Retinal pigment epithelial cell (primary cell): ENCODE measurements around the gene VWA8.
"Not testable (repeated sequence)": the region's sequence is repeated elsewhere in the genome, so short reads cannot be mapped to it uniquely, and the experiment has no call there.

Experiments used
- DNase-seq: peaks from one replicate; pipeline ENCODE4 v3.0.0-alpha.2; 2010; ENCODE audit warnings: low read depth
- H3K4me3 ChIP-seq: 2 replicates; pipeline ENCODE4 v1.5.1; 2011; ENCODE audit warnings: mild to moderate bottlenecking, low read length, control low read depth, moderate library complexity
- TF ChIP-seq, protein P1 (sequence below): conservative IDR thresholded peaks from 2 replicates; pipeline ENCODE4 v1.5.1; 2011; ENCODE audit warnings: low read depth, low read length, control low read depth, inconsistent platforms

Gene VWA8

DNA sequence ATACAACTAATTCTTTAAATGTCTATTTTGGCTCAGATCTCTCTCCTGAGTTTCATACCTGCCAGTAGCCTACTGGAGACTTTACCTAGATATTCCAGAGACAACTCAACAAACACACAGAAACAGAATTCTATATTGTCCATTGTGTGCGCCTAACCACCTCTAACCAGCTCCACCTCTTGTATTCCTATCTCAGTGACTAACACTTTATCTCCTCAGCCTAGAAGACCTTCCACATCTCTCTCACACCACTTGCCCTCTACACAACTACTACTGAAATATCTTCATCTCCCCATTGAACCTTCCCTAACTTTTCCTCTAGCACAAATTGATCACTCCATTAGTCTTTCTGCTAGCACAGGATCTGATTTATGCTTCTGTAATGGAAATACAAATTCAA, 6.7 kb downstream of the VWA8 start:
- DNase-seq = no peak
- TF ChIP-seq, protein P1, sequence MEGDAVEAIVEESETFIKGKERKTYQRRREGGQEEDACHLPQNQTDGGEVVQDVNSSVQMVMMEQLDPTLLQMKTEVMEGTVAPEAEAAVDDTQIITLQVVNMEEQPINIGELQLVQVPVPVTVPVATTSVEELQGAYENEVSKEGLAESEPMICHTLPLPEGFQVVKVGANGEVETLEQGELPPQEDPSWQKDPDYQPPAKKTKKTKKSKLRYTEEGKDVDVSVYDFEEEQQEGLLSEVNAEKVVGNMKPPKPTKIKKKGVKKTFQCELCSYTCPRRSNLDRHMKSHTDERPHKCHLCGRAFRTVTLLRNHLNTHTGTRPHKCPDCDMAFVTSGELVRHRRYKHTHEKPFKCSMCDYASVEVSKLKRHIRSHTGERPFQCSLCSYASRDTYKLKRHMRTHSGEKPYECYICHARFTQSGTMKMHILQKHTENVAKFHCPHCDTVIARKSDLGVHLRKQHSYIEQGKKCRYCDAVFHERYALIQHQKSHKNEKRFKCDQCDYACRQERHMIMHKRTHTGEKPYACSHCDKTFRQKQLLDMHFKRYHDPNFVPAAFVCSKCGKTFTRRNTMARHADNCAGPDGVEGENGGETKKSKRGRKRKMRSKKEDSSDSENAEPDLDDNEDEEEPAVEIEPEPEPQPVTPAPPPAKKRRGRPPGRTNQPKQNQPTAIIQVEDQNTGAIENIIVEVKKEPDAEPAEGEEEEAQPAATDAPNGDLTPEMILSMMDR = no peak
- H3K4me3 ChIP-seq = no peak overlapping the region

DNA sequence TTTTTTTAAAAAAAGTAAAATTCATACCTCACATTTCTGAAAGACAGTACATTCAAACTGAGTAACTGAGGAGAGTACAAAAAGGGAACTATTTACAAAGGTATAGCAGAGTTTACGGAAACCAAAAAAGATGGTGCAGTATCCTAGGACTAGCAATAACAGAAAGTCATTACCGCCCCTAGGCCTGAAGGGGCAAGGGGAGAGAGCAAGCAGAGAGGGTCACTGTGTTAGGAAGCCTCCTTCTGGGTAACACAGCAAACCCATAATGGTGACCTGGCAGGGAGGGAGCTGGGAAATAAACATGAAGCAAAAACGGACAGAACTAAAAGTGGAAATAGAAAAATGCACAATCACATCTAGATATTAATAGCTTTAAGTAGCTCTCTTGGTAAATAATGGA, 8.2 kb downstream of the VWA8 start:
- no peak overlapping the region for H3K4me3 ChIP-seq
- TF ChIP-seq, protein P1 = no peak
- no peak for DNase-seq

DNA sequence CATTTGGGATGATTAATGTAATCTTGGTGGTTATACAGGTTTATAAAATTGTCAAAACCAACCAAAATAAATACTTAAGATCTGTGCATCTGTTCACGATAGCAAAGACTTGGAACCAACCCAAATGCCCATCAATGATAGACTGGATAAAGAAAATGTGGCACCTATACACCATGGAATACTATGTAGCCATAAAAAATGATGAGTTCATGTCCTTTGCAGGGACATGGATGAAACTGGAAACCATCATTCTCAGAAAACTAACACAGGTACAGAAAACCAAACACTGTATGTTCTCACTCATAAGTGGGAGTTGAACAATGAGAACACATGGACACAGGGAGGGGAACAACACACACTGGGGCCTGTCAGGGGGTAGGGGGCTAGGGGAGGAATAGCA, 11.8 kb downstream of the VWA8 start:
- H3K4me3 ChIP-seq, DNase-seq: not testable (repeated sequence)

DNA sequence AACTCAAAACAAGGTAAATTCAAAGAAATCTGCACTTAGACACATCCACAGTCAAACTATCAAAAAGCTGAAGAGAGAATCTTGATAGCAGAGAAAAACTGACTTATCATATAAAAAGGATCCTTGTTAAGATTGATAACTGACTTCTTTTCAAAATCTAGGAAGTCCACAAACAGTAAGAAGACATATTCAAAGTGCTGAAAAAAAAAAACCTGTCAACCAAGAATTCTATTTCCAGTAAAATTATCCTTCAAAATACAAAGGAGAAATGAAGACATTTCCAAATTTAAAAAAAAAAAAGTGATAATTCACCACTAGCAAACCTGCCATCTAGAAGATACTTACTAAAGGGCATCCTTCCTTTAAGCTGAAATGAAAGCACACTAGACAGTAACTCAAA, 15.0 kb downstream of the VWA8 start:
- no peak for DNase-seq
- TF ChIP-seq, protein P1 = no peak

GRCh38 chr13:41944635-41945397, 16.1 kb downstream of the VWA8 start:
- H3K4me3 ChIP-seq = no peak overlapping the region
- DNase-seq = no peak

More for the DNA sequence above, 15.0 kb downstream of the VWA8 start:
- no peak overlapping the region for H3K4me3 ChIP-seq

GRCh38 chr13:41944229-41944628, 16.7 kb downstream of the VWA8 start:
- H3K4me3 ChIP-seq = no peak overlapping the region
- TF ChIP-seq, protein P1 = no peak
- no peak for DNase-seq

More at GRCh38 chr13:41944635-41945397, 16.1 kb downstream of the VWA8 start:
- TF ChIP-seq, protein P1 = no peak

GRCh38 chr13:41942462-41943094, 18.3 kb downstream of the VWA8 start:
- no peak for DNase-seq

More at GRCh38 chr13:41942462-41943094, 18.3 kb downstream of the VWA8 start:
- TF ChIP-seq, protein P1 = peak; percentile 52
- no peak overlapping the region for H3K4me3 ChIP-seq
